ENCODE measurements around the gene KANK3.
"Not testable (repeated sequence)": the region's sequence is repeated elsewhere in the genome, so short reads cannot be mapped to it uniquely, and the experiment has no call there.

The KANK3 gene

DNA sequence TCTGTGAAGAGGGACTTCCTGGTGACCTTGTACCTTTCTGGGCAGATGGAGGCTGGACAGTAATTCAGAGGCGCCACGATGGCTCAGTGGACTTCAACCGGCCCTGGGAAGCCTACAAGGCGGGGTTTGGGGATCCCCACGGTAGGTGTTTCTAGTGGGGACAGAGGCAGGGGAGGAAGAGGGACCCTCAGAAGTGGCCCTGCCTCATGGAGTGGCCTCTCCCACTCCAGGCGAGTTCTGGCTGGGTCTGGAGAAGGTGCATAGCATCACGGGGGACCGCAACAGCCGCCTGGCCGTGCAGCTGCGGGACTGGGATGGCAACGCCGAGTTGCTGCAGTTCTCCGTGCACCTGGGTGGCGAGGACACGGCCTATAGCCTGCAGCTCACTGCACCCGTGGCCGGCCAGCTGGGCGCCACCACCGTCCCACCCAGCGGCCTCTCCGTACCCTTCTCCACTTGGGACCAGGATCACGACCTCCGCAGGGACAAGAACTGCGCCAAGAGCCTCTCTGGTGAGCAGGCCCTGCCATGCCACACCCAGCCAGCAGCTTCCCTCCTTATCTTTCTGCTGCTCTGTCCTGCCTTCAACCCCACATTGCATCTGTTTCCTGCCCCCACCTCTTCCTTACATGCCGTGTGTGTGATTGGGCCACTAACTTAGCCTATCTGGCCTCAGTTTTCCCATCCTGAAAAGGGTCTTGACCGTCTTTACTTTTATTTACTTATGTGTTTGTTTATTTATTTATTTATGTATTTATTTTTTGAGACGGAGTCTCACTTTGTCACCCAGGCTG lies 28.1 kb upstream of the KANK3 start:
- no peak for DNase-seq (ENCODE audit: low read depth in 3 of 3)

DNA sequence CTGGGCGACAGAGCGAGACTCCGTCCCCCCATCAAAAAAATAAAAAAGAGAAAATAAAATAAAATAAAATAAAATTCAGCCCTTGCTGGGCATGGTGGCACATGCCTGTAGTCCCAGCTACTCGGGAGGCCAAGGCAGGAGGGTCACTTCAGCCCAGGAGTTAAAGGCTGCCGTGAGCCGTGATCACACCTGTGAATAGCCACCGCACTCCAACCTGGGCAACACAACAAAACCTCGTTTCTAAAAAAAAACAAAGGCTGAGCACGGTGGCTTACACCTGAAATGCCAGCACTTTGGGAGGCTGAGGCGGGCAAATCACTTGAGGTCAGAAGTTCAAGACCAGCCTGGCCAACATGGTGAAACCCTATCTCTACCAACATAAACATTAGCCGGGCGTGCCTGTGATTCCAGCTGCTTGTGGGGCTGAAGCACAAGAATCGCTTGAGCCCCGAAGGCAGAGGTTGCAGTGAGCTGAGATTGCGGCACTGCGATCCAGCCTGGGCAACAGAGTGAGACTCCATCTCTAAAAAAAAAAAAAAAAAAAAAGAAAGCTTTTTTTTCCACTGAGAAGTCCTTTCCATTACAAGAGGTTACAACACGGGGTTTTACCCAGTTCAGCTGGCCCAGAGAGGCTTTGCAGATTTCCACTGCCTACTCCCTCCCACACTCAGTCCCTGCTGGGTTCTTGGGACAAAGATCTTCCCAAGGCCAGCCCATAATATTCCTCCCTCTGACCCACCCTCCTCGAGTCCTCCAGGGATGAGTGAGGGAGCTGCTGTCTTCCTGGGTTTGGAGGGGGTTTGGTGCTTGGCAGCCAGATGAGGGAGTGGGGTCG lies 27.3 kb upstream of the KANK3 start:
- no peak for DNase-seq (ENCODE audit: low read depth in 3 of 3)

DNA sequence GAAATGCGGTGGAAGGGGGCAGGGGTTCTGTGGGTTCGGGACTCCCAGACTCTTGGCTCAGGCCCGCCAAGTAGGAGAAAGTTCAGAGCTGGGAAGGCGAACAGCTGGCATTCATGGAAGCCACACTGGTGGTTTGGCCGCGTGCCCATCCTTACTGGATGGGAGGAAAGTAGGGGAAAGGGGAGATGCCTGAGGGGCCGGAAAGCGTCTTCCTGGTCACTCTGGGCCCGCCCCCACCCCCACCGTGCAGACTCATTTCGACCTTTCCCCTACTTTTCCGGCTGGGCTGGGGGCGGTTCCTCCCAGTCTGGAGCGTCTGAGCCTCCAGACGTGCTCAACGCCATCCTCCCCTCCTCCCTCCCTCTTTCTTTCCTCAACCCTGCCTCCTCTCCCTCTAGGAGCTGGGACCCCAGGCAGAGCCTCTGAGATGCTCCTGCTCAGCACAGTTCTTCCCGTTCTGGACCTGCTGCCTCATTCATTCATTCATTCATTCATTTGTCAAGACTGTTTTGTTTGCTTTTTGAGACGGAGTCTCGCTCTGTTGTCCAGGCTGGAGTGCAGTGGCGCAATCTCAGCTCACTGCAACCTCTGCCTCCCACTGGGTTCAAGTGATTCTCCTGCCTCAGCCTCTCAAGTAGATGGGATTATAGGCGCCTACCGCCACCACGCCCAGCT lies 24.4 kb upstream of the KANK3 start:
- DNase-seq (ENCODE audit: low read depth in 3 of 3): no peak

DNA sequence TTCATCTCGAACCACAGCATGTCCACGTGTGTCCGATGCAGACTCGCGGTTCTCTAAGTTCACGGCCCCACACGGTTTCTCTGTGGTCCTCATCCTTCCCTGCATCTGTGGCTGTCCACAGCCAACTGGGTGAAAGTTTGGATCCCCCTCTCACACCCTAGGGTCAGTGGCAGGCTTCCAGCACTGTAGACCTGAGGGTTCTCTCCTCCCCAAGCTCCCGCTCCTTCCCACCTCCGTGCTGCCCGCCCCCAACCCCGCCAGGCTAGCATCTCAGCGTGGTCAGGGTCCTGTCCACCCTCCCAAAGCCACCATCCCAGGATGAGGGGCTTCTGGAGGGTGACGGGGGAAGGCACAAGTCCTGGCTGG lies 23.9 kb upstream of the KANK3 start:
- DNase-seq (ENCODE audit: low read depth in 3 of 3): no peak

DNA sequence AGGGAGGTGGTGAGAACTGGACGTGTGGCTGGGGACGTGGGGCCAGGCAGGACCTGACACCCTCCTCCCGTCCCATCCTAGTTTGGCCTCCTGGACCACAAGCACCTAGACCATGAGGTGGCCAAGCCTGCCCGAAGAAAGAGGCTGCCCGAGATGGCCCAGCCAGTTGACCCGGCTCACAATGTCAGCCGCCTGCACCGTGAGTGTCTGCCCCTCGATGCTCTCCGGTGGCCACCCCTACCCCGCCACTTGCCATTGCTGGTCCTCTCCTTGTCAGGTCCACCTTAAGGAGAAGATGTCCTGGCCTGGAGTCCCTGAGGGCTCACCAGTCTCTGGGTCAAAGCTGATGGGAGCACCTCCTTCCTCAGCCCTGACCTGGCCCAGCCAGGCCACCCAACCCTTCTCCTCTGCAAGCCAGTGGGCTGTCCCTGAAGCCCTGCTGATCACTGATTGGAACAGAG lies 23.1 kb upstream of the KANK3 start:
- no peak for DNase-seq (ENCODE audit: low read depth in 3 of 3)

DNA sequence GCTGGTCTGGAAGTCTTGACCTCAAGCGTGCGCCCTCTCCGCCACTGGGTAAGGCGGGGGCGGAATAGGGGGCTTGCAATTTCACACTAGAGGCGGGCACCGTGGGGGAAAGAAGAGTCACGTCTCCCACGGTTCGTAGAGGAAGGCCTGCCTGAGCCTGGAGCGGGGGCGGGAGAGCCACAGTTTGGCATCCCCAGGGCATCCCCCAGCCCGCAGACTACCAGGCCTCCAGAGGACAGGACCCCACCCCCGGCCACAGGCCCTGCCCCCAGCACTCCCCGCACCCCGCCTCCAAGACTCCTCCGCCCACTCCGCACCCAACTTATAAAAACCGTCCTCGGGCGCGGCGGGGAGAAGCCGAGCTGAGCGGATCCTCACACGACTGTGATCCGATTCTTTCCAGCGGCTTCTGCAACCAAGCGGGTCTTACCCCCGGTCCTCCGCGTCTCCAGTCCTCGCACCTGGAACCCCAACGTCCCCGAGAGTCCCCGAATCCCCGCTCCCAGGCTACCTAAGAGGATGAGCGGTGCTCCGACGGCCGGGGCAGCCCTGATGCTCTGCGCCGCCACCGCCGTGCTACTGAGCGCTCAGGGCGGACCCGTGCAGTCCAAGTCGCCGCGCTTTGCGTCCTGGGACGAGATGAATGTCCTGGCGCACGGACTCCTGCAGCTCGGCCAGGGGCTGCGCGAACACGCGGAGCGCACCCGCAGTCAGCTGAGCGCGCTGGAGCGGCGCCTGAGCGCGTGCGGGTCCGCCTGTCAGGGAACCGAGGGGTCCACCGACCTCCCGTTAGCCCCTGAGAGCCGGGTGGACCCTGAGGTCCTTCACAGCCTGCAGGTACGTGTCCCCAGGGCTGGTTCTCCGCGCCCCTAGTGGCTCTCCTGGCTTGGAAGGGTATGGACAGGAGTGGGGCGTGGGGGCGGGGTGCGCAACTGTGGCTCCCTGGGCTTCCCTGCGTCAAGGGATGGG lies 21.0 kb upstream of the KANK3 start, which contains the start of gene ANGPTL4:
ANGPTL4 (plus strand) TSS at position 353 of the 969 bp plus-strand sequence; CDS start at position 520, 167 bp downstream.
- peak; percentile 38 to 81 (median 48) for DNase-seq (ENCODE audit: low read depth in 3 of 3)

DNA sequence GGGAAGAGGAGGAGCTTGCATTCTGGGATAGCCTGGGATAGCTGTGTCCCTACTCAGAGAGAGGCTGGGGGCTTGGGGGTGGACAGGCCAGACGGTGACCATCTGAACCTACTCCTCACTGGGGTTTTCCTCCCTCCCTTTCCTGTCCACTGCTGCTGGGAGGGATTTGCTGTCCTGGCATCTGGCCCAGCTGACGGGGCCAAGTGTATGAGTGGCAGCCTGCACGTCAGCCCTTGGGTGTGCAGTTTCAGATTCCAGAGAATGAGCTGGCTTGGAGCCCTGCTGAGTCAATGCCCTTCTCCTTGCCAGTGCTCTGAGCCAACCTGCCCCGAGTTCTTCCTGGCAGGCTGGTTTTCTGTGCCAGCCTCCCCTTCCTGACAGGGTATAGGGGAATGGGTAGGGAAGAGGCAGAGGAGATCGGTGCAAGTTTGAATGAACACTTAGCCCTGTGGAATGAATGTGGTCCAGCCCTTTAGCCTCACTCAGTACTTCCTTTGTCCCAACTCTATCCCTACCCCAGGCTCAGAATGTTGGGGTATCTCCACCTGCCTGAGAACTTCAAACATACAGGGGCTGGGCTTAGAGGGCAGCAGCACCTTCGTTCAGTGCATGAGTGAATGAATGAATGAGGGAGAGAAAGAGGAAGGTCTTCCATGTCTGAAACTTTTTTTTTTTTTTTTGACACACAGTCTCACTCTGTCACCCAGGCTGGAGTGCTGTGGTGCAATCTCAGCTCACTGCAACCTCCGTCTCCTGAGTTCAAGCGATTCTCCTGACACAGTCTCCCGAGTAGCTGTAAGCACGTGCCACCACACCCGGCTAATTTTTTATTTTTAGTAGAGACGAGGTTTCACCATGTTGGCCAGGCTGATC lies 19.1 kb upstream of the KANK3 start:
- DNase-seq (ENCODE audit: low read depth in 3 of 3): no peak

DNA sequence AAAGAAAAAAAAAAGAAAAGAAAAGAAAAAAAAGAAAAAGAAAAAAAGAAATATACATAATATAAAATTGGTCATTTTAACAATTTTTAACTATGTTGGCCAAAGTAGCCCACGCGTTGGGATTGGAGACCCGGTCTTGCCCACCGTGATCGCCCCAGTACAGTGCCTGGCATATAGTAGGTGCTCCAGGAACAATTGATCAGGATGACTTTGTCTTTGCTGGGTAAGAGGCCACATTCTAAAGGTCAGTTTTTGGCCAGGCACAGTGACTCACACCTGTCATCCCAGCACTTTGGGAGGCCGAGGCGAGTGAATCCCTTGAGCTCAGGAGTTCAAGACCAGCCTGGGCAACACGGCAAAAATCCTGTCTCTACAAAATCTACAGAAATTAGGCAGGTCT lies 17.1 kb upstream of the KANK3 start:
- DNase-seq (ENCODE audit: low read depth in 3 of 3): no peak

DNA sequence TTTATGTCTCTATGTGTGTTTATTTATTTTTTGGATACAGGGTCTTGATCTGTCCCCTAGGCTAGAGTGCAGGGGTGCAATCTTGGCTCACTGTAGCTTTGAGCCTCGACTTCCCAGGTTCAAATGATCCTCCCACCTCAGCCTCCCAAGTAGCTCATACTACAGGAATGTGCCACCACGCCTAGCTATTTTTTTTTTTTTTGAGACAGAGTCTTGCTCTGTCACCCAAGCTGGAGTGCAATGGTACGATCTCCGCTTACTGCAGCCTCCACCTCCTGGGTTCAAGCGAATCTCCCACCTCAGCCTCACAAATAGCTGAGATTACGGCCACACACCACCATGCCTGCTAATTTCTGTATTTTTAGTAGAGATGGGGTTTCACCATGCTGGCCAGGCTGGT lies 15.9 kb upstream of the KANK3 start:
- no peak for DNase-seq (ENCODE audit: low read depth in 3 of 3)

DNA sequence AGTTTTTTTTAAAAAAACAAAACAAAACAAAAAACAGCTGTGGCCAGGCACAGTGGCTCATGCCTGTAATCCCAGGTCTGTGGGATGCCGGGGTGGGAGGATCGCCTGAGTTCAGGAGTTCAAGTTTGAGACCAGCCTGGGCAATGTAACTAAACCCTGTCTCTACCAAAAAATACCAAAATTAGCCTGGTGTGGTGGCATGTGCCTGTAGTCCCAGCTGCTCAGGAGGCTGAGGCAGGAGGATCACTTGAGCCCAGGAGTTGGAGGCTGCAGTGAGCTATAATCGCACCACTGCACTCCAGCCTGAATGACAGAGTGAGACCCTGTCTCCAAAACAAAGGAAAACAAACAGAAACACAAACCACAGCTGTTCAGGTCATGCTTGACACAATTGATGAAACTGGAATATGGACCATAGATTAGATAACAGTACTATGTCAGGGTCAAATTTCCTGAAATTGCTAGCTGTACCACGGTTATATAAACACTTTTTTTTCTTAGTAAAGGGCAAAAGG lies 14.0 kb upstream of the KANK3 start:
- DNase-seq (ENCODE audit: low read depth in 3 of 3): no peak

DNA sequence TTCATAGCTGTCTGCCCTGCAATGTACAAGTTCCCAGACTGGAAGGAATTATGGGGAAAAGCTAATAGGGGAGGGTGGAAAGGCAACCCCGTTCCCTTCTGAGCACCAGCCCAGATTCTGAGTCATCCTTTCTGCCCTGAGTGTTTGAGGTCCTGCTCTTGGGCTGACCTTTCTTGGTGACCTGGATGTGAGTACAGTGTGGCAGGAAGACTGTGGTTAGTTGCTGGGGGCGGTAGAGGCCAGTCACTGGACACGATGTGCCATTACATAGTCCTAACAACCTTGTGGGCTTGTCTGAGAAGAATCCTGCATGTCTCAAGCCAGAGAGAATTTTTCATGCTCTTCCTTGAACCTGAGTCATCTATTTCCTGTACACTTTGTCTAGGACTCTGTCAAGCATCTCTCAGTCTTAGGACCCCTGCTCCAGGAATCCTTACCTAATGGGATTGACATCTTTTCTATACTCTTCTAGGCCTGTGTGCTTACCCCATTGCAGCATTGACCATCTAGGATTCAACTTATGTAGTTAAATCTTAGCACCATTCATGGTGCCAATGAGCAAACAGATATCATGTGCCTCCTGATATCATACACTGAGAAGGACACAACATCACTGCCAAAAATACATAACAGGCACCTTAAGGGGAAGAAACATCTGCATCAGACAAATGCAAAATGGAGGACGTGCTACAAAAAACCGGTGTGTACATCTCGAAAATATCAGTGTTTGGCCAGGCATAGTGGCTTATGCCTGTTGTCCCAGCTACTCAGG lies 12.8 kb upstream of the KANK3 start:
- no peak for DNase-seq (ENCODE audit: low read depth in 3 of 3)

DNA sequence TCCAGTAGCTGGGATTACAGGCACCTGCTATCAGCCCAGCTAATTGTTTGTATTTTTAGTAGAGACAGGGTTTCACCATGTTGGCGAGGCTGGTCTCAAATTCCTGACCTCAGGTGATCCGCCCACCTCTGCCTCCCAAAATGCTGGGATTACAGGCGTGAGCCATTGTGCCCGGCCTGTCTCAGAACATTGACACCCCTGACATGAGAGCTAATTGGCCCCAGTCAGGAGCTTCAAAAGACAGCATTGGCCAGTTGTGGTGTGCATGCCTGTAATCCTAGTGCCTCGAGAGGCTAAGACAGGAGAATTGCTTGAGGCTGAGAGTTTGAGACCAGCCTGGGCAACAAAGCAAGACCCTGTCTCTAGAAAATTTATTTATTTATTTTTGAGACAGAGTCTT lies 9.8 kb upstream of the KANK3 start:
- not testable (repeated sequence) for DNase-seq (ENCODE audit: low read depth in 3 of 3)

DNA sequence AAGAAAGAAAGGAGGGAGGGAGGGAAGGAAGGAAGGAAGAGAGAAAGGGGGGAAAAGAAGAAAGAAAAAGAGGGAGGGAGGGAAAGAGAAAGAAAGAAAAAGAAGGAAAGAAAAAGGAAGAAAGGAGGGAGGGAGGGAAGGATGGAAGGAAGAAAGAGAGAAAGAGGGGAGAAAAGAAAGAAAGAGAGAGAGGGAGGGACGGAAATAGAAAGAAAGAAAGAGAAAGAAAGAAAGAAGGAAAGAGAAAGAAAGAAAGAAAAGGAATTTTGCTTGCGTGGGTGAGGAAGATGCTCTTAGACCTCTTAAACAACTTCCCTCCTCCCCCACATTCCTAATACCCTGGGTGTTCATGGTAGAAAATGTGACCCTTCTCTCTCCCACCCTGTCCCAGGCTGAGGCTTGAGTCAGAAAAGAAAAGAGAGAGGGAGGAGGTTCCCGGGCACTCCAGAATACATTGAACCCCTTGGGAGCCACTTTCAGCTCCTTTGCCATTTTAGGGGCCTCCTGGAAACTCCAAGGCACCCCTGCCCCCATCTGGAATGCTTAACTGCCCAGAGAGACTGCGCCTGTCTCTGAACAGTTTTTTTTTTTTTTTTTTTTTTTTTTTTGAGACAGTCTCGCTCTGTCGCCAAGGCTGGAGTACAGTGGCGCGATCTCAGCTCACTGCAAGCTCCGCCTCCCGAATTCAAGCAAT lies 9.2 kb upstream of the KANK3 start:
- no peak for DNase-seq (ENCODE audit: low read depth in 3 of 3)

DNA sequence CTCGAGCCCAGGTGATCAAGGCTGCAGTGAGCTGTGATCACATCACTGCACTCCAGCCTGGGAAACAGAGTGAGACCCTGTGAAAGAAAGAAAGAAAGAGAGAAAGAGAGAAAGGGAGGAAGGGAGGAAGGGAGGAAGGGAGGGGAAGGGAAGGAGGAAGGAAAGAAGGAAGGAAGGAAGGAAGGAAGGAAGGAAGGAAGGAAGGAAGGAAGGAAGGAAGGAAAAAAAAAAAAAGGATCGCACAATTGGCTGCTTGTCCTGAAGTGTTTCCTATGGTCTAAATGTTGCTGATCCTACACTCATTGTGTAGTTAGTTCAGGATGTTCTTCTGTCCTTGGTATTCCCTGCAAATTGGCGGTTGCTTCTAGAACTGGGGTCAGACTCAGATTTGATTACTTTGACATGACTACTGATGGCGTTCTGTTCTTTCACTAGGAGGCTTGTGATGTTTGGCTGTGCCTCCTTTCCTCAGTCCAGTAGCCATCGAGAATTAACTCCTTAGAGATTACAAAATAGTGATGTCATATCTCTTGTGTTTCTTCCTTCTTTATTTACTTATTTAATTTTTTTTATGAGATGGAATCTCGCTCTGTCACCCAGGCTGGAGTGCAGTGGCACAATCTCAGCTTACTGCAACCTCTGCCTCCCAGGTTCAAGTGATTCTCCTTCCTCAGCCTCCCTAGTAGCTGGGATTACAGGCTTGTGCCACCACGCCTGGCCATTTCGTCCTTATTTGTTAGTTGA lies 6.7 kb upstream of the KANK3 start:
- DNase-seq (ENCODE audit: low read depth in 3 of 3): not testable (repeated sequence)

DNA sequence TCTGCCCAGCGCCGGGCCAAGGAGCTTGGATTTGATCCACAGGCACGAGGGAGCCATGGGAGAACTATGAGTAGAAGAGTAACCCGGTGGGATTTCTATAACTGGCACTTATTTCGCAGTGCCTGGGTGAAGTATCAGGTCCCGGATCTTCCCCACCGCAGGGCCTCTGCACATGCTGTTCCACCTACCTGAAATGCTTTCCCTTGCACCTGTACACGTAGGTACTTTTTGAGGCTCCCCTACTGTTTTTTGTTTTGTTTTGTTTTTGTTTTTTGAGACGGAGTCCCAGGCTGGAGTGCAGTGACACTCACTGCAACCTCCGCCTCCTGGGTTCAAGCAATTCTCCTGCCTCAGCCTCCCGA lies 402 bp upstream of the KANK3 start:
- DNase-seq (ENCODE audit: low read depth in 3 of 3): no peak

DNA sequence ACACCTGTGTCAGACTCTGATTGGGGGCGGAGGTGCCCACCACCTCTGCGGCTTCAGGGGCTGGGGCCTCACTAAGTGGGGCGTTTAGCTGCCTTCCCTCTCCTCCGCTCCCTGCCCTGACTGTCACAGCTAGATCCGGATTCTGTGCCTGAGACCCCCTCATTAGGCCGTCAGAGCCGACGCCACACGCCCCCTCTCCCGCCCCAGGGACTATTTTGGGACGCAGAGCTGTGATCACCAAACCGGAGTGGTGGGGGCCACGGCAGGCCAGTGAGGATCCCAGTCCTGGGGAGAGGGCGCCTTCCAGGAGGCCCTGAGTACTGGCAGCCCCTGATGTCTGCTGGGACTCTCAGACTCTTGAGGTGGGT lies 762 bp downstream of the KANK3 start:
- no peak for DNase-seq (ENCODE audit: low read depth in 3 of 3)

DNA sequence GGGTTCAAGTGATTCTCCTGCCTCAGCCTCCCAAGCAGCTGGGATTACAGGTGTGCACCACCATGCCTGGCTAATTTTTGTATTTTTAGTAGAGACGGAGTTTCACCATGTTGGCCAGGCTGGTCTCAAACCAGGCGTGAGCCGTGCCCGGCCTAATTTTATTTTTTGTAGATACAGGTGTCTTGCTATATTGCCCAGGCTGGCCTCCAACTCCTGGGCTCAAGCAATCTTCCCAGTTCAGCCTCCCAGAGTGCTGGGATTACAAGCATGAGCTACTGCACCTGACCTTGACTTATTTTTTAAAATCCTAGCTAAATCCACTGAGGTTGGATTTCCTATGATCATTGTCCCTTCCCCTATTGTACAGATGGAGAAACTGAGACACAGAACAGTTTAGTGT lies 1.6 kb downstream of the KANK3 start:
- not testable (repeated sequence) for DNase-seq (ENCODE audit: low read depth in 3 of 3)
